CD14-positive monocyte (primary cell): ENCODE results near the gene CA6. TPM values are rescaled to one million over a fixed set of nuclear protein-coding genes. Genes with fewer than 3 reads are reported as not detected.
"Not testable (repeated sequence)": the region's sequence is repeated elsewhere in the genome, so short reads cannot be mapped to it uniquely, and the experiment has no call there.

Source experiments
- DNase-seq, 3 donors: peaks; one replicate each; pipeline ENCODE4 v3.0.0-alpha.2; 2011 to 2022
- H2AFZ ChIP-seq: 2 replicates; pipeline ENCODE4 v1.6.0; 2012; ENCODE audit warnings: mild to moderate bottlenecking, low read depth, low read length, inconsistent platforms; ENCODE audit not compliant: insufficient read depth, poor library complexity, severe bottlenecking
- H3K27ac ChIP-seq, 2 donors: 1 replicate in 1 of 2; 2 replicates in 1 of 2; pipeline ENCODE4 v1.5.1; 2012 to 2013; ENCODE audit warnings: low read length in 2 of 2, control low read depth in 1 of 2, inconsistent platforms in 1 of 2, low read depth in 1 of 2, mild to moderate bottlenecking in 1 of 2
- H3K27me3 ChIP-seq, 2 donors: one replicate each; pipeline versions ENCODE4 v1.6.0 to v1.6.1; 2011 to 2013; ENCODE audit warnings: low read length in 2 of 2; ENCODE audit not compliant: control insufficient read depth in 2 of 2, insufficient read depth in 2 of 2
- H3K36me3 ChIP-seq, 2 donors: replicated peaks in 1 of 2; 1 replicate in 1 of 2; 2 replicates in 1 of 2; pipeline versions ENCODE4 v1.5.1 to v1.6.1; 2012 to 2013; ENCODE audit warnings: low read length in 2 of 2, control low read depth in 1 of 2, inconsistent platforms in 1 of 2, mild to moderate bottlenecking in 1 of 2; ENCODE audit not compliant: insufficient read depth in 2 of 2, control insufficient read depth in 1 of 2
- H3K4me1 ChIP-seq, 2 donors: 1 replicate in 1 of 2; 2 replicates in 1 of 2; pipeline versions ENCODE4 v1.5.1 to v1.6.1; 2012 to 2013; ENCODE audit warnings: low read length in 2 of 2, control low read depth in 1 of 2, inconsistent platforms in 1 of 2, mild to moderate bottlenecking in 1 of 2, moderate library complexity in 1 of 2; ENCODE audit not compliant: insufficient read depth in 2 of 2, control insufficient read depth in 1 of 2
- H3K4me2 ChIP-seq: replicated peaks from 2 replicates; pipeline ENCODE3; 2012; ENCODE audit warnings: low read length, moderate library complexity, mild to moderate bottlenecking; ENCODE audit not compliant: poor library complexity, severe bottlenecking; ENCODE audit errors: extremely low read depth
- H3K4me3 ChIP-seq, 3 experiments: fragments of 200-600 bp in 1 of 3; sonication (generic) in 1 of 3; replicated peaks in 1 of 3; 1 replicate in 2 of 3; 2 replicates in 1 of 3; pipeline ENCODE4 v1.5.1; 2011 to 2013; ENCODE audit warnings: low read length in 3 of 3, mild to moderate bottlenecking in 3 of 3, control low read depth in 2 of 3, low read depth in 2 of 3, inconsistent platforms in 1 of 3, moderate library complexity in 1 of 3
- H3K79me2 ChIP-seq: 2 replicates; pipeline ENCODE4 v1.6.0; 2012; ENCODE audit warnings: mild to moderate bottlenecking, control low read depth, inconsistent platforms, low read length, moderate library complexity; ENCODE audit not compliant: insufficient read depth
- H3K9ac ChIP-seq: 2 replicates; pipeline ENCODE4 v1.6.0; 2017; ENCODE audit warnings: low read length, mild to moderate bottlenecking; ENCODE audit not compliant: insufficient read depth, poor library complexity, severe bottlenecking
- H3K9me3 ChIP-seq, 2 donors: replicated peaks in 1 of 2; 1 replicate in 1 of 2; 2 replicates in 1 of 2; pipeline versions ENCODE4 v1.5.1 to v1.6.1; 2012 to 2013; ENCODE audit warnings: low read length in 2 of 2, control low read depth in 1 of 2; ENCODE audit not compliant: control insufficient read depth in 1 of 2, insufficient read depth in 1 of 2
- H4K20me1 ChIP-seq: 2 replicates; pipeline ENCODE4 v1.6.0; 2012; ENCODE audit warnings: mild to moderate bottlenecking, low read length, control low read depth, moderate library complexity; ENCODE audit not compliant: insufficient read depth
- H3K27ac Mint-ChIP-seq, 7 donors: one replicate each; pipeline ENCODE4 v1.8.0; 2020; ENCODE audit warnings: mild to moderate bottlenecking in 7 of 7, mixed read lengths in 7 of 7, moderate library complexity in 6 of 7, inconsistent platforms in 2 of 7
- H3K27me3 Mint-ChIP-seq, 3 donors: one replicate each; pipeline ENCODE4 v1.8.0; 2021 to 2022; ENCODE audit warnings: low read depth in 3 of 3, mild to moderate bottlenecking in 3 of 3, mixed read lengths in 3 of 3, moderate library complexity in 3 of 3, inconsistent platforms in 1 of 3
- H3K36me3 Mint-ChIP-seq, 2 donors: one replicate each; pipeline ENCODE4 v1.8.0; 2020; ENCODE audit warnings: mixed read lengths in 2 of 2, inconsistent platforms in 1 of 2, mild to moderate bottlenecking in 1 of 2
- H3K4me1 Mint-ChIP-seq: one replicate; pipeline ENCODE4 v1.8.0; 2020; ENCODE audit warnings: mild to moderate bottlenecking, mixed read lengths
- H3K4me3 Mint-ChIP-seq, 2 donors: one replicate each; pipeline ENCODE4 v1.8.0; 2020; ENCODE audit warnings: mild to moderate bottlenecking in 2 of 2, mixed read lengths in 2 of 2, moderate library complexity in 1 of 2
- H3K9me3 Mint-ChIP-seq, 7 donors: one replicate each; pipeline ENCODE4 v1.8.0; 2020 to 2022; ENCODE audit warnings: mixed read lengths in 7 of 7, mild to moderate bottlenecking in 6 of 7, moderate library complexity in 6 of 7, inconsistent platforms in 2 of 7
- WGBS: methylation state at CpG from one replicate; pipeline ENCODE4 v1.1.5; 2013; ENCODE audit warnings: missing lambda C conversion rate; ENCODE audit not compliant: insufficient coverage; 5-methylcytosine and 5-hydroxymethylcytosine counted together
- intact Hi-C, 2 donors: fragments of 100-400 bp; cut with micrococcal nuclease; formaldehyde crosslinking; loops; one replicate each; pipeline versions ENCODE4 v1.15.0 to v1.15.1; 2023
- polyA plus RNA-seq, 3 donors: library from polyadenylated mRNA; depleted of rRNA in 1 of 3; unstranded in 2 of 3; stranded (reverse) in 1 of 3; fragments of 300-500 nt in 2 of 3; fragments of >200 nt in 1 of 3; fragmentation: Illumina TruSeq in 2 of 3; gene quantifications; 1 replicate in 2 of 3; 2 replicates in 1 of 3; pipeline ENCODE4 v1.2.3, GENCODE V29; 2012 to 2021

The CA6 gene
- polyA plus RNA-seq, 3 donors: not detected

DNA sequence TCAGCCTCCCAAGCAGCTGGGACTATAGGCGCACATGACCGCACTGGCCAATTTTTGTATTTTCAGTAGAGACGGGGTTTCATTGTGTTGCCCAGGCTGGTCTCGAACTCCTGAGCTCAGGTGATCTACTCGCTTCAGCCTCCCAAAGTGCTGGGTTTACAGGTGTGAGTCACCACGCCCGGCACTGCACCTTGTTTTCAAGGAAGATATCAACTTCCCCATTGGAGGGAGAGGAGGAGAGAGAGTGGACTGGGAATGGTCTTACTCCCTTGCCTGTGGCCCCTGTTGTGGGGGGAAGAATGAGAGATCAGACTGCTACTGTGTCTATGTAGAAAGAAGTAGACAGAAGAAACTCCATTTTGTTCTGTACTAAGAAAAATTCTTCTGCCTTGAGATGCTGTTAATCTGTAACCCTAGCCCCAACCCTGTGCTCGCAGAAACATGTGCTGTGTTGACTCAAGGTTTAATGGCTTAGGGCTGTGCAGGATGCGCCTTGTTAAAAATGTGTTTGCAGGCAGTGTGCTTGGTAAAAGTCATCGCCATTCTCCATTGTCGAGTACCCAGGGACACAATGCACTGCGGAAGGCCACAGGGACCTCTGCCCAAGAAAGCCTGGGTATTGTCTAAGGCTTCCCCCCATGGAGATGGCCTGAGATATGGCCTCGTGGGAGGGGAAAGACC is 56.0 kb downstream of the CA6 start:
- not testable (repeated sequence) for H3K9me3 Mint-ChIP-seq, H3K27ac ChIP-seq, H3K4me3 Mint-ChIP-seq, H3K9me3 ChIP-seq, H3K27me3 Mint-ChIP-seq, H3K4me2 ChIP-seq, H2AFZ ChIP-seq, H3K36me3 ChIP-seq, H3K79me2 ChIP-seq, H3K27me3 ChIP-seq, H3K4me1 ChIP-seq, H3K4me3 ChIP-seq, H4K20me1 ChIP-seq, H3K36me3 Mint-ChIP-seq, H3K9ac ChIP-seq, DNase-seq
- peaks cover 14% of the 10 kb centered on the region for H3K4me1 Mint-ChIP-seq
- H3K27ac Mint-ChIP-seq: peak overlapping the region in 1 of 7 donors; percentile 11
- WGBS: 75% methylated on average over 6 of the region's 13 CpGs
- intact Hi-C loops: loop anchor here in 1 of 2 donors (2.0 kb wide), 1 partner anchor 77 kb away; no protein-coding TSS in a partner anchor

DNA sequence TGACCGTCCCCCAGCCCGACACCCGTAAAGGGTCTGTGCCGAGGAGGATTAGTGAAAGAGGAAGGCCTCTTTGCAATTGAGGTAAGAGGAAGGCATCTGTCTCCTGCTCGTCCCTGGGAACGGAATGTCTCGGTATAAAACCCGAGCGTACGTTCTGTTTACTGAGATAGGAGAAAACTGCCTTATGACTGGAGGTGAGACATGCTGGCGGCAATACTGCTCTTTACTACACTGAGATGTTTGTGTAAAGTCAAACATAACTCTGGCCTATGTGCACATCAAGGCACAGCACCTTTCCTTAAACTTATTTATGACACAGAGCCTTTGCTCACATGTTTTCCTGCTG is 56.5 kb downstream of the CA6 start:
- H3K9ac ChIP-seq, H3K4me3 ChIP-seq, H3K36me3 Mint-ChIP-seq, H4K20me1 ChIP-seq, H3K27me3 Mint-ChIP-seq, H3K36me3 ChIP-seq, intact Hi-C loops, H3K27me3 ChIP-seq, H2AFZ ChIP-seq, H3K79me2 ChIP-seq, H3K27ac ChIP-seq, H3K9me3 Mint-ChIP-seq, H3K4me3 Mint-ChIP-seq, H3K9me3 ChIP-seq, H3K4me2 ChIP-seq, DNase-seq: not testable (repeated sequence)
- WGBS: 19% methylated on average over 4 of the region's 11 CpGs
- Mint-ChIP-seq H3K27ac (peak overlapping the region in 1 of 7 donors; percentile 11), H3K4me1 (peaks cover 18% of the 10 kb centered on the region)
- H3K4me1 ChIP-seq: peaks cover 10 to 13% of the 10 kb centered on the region in 2 donors
